Testis (tissue), 3 donors: ENCODE measurements around the gene ARHGAP23. TPM values are rescaled to one million over a fixed set of nuclear protein-coding genes. Genes with fewer than 3 reads are reported as not detected.

Experiments used
- DNase-seq: peaks from one replicate; pipeline ENCODE4 v3.0.0-alpha.2; 2019
- H3K27ac ChIP-seq, 2 donors: fragments of 200-600 bp; sonication (generic); one replicate each; pipeline ENCODE4 v1.5.1; 2019
- H3K27me3 ChIP-seq: fragments of 200-600 bp; sonication (generic); one replicate; pipeline ENCODE4 v1.5.1; 2019
- H3K36me3 ChIP-seq: fragments of 200-600 bp; sonication (generic); one replicate; pipeline ENCODE4 v1.5.1; 2017; ENCODE audit warnings: low read depth; ENCODE audit errors: missing control alignments
- H3K4me1 ChIP-seq: fragments of 200-600 bp; sonication (generic); one replicate; pipeline ENCODE4 v1.5.1; 2019
- H3K4me3 ChIP-seq, 2 donors: fragments of 200-600 bp; sonication (generic); one replicate each; pipeline ENCODE4 v1.5.1; 2017 to 2019
- H3K9me3 ChIP-seq: fragments of 200-600 bp; sonication (generic); one replicate; pipeline ENCODE4 v1.5.1; 2017
- POLR2A ChIP-seq: fragments of 450-650 bp; IDR thresholded peaks from one replicate; pipeline ENCODE4 v1.6.1; 2017; ENCODE audit warnings: antibody characterized with exemption, mild to moderate bottlenecking, moderate library complexity
- WGBS, 2 donors: methylation state at CpG; one replicate each; pipeline ENCODE4 v1.1.5; 2018; 5-methylcytosine and 5-hydroxymethylcytosine counted together
- intact Hi-C: fragments of 100-400 bp; cut with DNase I; formaldehyde crosslinking; loops from one replicate; pipeline ENCODE4 v1.15.1; 2023; ENCODE audit warnings: low total_unique reads
- polyA plus RNA-seq: library from polyadenylated mRNA; stranded (reverse); fragments of 350-450 nt; fragmentation: Illumina TruSeq; extraction: RNeasy Lipid Tissue Mini Kit (QIAGEN cat#74804); gene quantifications from one replicate; pipeline ENCODE4 v1.2.3, GENCODE V29; 2014; ENCODE audit warnings: low read depth, low replicate concordance; ENCODE audit not compliant: insufficient read depth
- total RNA-seq, 2 donors: library from RNA; depleted of rRNA; stranded (reverse); fragments of >200 nt; gene quantifications; one replicate each; pipeline ENCODE4 v1.2.3, GENCODE V29; 2016
- TF ChIP-seq, protein P1 (sequence below), 3 experiments: fragments of 450-650 bp in 2 of 3; fragments of 200-600 bp in 1 of 3; sonication (generic) in 1 of 3; IDR thresholded peaks; one replicate each; pipeline ENCODE4 v1.5.1; 2016 to 2019; ENCODE audit warnings: antibody characterized with exemption in 3 of 3, mild to moderate bottlenecking in 2 of 3, moderate library complexity in 1 of 3

Gene ARHGAP23
- total and polyA plus RNA-seq, 3 donors from 2014 or later, result 78.0 to 235 (median 146) TPM

- TF ChIP-seq POLR2A, result no peak
- TF ChIP-seq, protein P1, sequence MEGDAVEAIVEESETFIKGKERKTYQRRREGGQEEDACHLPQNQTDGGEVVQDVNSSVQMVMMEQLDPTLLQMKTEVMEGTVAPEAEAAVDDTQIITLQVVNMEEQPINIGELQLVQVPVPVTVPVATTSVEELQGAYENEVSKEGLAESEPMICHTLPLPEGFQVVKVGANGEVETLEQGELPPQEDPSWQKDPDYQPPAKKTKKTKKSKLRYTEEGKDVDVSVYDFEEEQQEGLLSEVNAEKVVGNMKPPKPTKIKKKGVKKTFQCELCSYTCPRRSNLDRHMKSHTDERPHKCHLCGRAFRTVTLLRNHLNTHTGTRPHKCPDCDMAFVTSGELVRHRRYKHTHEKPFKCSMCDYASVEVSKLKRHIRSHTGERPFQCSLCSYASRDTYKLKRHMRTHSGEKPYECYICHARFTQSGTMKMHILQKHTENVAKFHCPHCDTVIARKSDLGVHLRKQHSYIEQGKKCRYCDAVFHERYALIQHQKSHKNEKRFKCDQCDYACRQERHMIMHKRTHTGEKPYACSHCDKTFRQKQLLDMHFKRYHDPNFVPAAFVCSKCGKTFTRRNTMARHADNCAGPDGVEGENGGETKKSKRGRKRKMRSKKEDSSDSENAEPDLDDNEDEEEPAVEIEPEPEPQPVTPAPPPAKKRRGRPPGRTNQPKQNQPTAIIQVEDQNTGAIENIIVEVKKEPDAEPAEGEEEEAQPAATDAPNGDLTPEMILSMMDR (IDR thresholded peaks at IDR 0.05), result no peak
- no peaks in the 10 kb centered on the region for H3K27me3 ChIP-seq
- WGBS, 2 donors, result 86 to 88% methylated on average over 4 of the region's 4 CpGs
- H3K9me3 ChIP-seq, result no peaks in the 10 kb centered on the region
- no peak for DNase-seq
- H3K36me3 ChIP-seq, result no peaks in the 10 kb centered on the region
- H3K4me3 ChIP-seq, result no peak overlapping the region
- H3K27ac ChIP-seq, result no peak overlapping the region
- H3K4me1 ChIP-seq, result no peaks in the 10 kb centered on the region
- intact Hi-C loops, result no loop called here
Measured at GRCh38 chr17:38405654-38406053, 22.6 kb upstream of the ARHGAP23 start.

- no peak for DNase-seq
- Histone ChIP-seq H3K9me3 (no peaks in the 10 kb centered on the region), H3K27me3 (no peaks in the 10 kb centered on the region), H3K4me1 (no peaks in the 10 kb centered on the region), H3K36me3 (no peaks in the 10 kb centered on the region), H3K4me3 (no peak overlapping the region), H3K27ac (no peak overlapping the region)
- intact Hi-C loops, result loop anchor here (5.0 kb wide), 1 partner anchor 58 kb away; the partner anchor contains the start of gene SOCS7
- TF ChIP-seq, protein P1 (IDR thresholded peaks at IDR 0.05), result no peak
- no peak for TF ChIP-seq POLR2A
- WGBS, 2 donors, result 72 to 100% methylated on average over 1 of the region's 1 CpG
Measured at GRCh38 chr17:38410201-38410600, 18.1 kb upstream of the ARHGAP23 start.

- TF ChIP-seq POLR2A, result no peak
- TF ChIP-seq, protein P1 (IDR thresholded peaks at IDR 0.05), result no peak
- Histone ChIP-seq H3K27ac (no peak overlapping the region), H3K4me3 (no peak overlapping the region), H3K36me3 (no peaks in the 10 kb centered on the region), H3K9me3 (no peaks in the 10 kb centered on the region), H3K27me3 (no peaks in the 10 kb centered on the region), H3K4me1 (peaks cover 5% of the 10 kb centered on the region)
- 36 to 42% methylated on average over 13 to 22 of the region's 22 CpGs for WGBS, 2 donors
- intact Hi-C loops, result no loop called here
- DNase-seq, result no peak
Measured at GRCh38 chr17:38415250-38416194, 12.7 kb upstream of the ARHGAP23 start.

DNA sequence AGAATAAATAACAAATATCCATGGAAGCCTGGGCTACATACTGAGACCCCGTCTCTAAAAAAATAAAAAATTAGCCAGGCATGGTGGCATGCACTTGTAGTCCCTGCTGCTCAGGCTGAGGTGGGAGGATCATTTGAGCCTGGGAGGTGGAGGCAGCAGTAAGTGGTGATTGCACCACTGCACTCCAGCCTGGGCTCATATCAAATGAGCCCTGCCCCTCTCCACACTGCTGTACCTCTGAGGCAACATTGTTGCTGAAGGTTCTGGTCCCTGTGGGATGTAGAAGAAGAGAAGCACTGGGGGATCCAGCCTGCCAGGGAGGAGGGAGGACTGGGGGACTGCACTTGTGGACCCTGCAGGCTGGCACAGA is 11.4 kb upstream of the ARHGAP23 start:
- intact Hi-C loops, result no loop called here
- Histone ChIP-seq H3K9me3 (no peaks in the 10 kb centered on the region), H3K4me3 (no peak overlapping the region), H3K4me1 (peaks cover 15% of the 10 kb centered on the region), H3K36me3 (no peaks in the 10 kb centered on the region), H3K27ac (no peak overlapping the region), H3K27me3 (no peaks in the 10 kb centered on the region)
- no peak for TF ChIP-seq POLR2A
- TF ChIP-seq, protein P1 (IDR thresholded peaks at IDR 0.05), result no peak
- peak; percentile 82 for DNase-seq
- 41 to 84% methylated on average over 1 of the region's 1 CpG for WGBS, 2 donors
